HepG2 (cell line): ENCODE data around the gene TTLL6. TPM values are rescaled to one million over a fixed set of nuclear protein-coding genes. Genes with fewer than 3 reads are reported as not detected.
A peak's percentile ranks its signal among the peaks of the same experiment; 100 is the strongest.

Experiments
- ATRX ChIP-seq: sonication (generic); formaldehyde crosslinking; IDR thresholded peaks from 2 replicates; pipeline ENCODE4 v1.4.0; 2020; ENCODE audit warnings: missing genetic modification reagents, borderline replicate concordance
- CBFB ChIP-seq: sonication (generic); formaldehyde crosslinking; IDR thresholded peaks from 2 replicates; pipeline ENCODE4 v1.4.0; 2020; ENCODE audit warnings: missing genetic modification reagents
- CHCHD3 ChIP-seq: sonication (generic); formaldehyde crosslinking; IDR thresholded peaks from 2 replicates; pipeline ENCODE4 v1.8.0; 2022; ENCODE audit warnings: mild to moderate bottlenecking, missing genetic modification reagents, moderate library complexity
- HOXA9 ChIP-seq: sonication (generic); formaldehyde crosslinking; IDR thresholded peaks from 2 replicates; pipeline ENCODE4 v1.8.1; 2022; ENCODE audit warnings: missing genetic modification reagents, mild to moderate bottlenecking, moderate library complexity, borderline replicate concordance
- KLF6 ChIP-seq: IDR thresholded peaks from 2 replicates; pipeline ENCODE4 v1.8.0; 2016; ENCODE audit warnings: missing biosample characterization, missing genetic modification reagents
- MTF2 ChIP-seq: sonication (generic); formaldehyde crosslinking; IDR thresholded peaks from 2 replicates; pipeline ENCODE4 v1.5.0; 2020; ENCODE audit warnings: missing genetic modification reagents, borderline replicate concordance
- MXD4 ChIP-seq: IDR thresholded peaks from 2 replicates; pipeline ENCODE4 v1.6.1; 2016; ENCODE audit warnings: mild to moderate bottlenecking, missing biosample characterization, missing genetic modification reagents
- NKX3-1 ChIP-seq: sonication (generic); formaldehyde crosslinking; IDR thresholded peaks from 2 replicates; pipeline ENCODE4 v1.5.0; 2020; ENCODE audit warnings: missing genetic modification reagents
- SKI ChIP-seq: fragments of 450-650 bp; IDR thresholded peaks from one replicate; pipeline ENCODE4 v1.6.1; 2018; ENCODE audit warnings: mild to moderate bottlenecking; ENCODE audit not compliant: partially characterized antibody
- ZBTB7B ChIP-seq: sonication (generic); formaldehyde crosslinking; IDR thresholded peaks from 2 replicates; pipeline ENCODE4 v1.4.0; 2020; ENCODE audit warnings: missing genetic modification reagents
- ZFP1 ChIP-seq: IDR thresholded peaks from 2 replicates; pipeline ENCODE4 v1.6.1; 2016
- ZNF501 ChIP-seq: sonication (generic); formaldehyde crosslinking; IDR thresholded peaks from 2 replicates; pipeline ENCODE4 v1.5.1; 2020; ENCODE audit warnings: mild to moderate bottlenecking, moderate library complexity, missing genetic modification reagents
- ZNF607 ChIP-seq: sonication (generic); formaldehyde crosslinking; IDR thresholded peaks from 2 replicates; pipeline ENCODE4 v1.5.1; 2020; ENCODE audit warnings: missing genetic modification reagents, mild to moderate bottlenecking, borderline replicate concordance
- polyA plus RNA-seq, 8 experiments: library from polyadenylated mRNA; depleted of rRNA in 3 of 8; stranded (reverse) in 7 of 8; unstranded in 1 of 8; fragments of >200 nt; fragmentation: Illumina TruSeq in 4 of 8; extraction: Trizol in 4 of 8; gene quantifications; 2 replicates each; pipeline versions ENCODE4 v1.2.1 to v1.2.3, GENCODE V29; 2011 to 2016; ENCODE audit warnings: low read depth in 4 of 8, missing spikeins in 1 of 8, mixed read lengths in 1 of 8; ENCODE audit not compliant: insufficient read depth in 1 of 8
- total RNA-seq, 5 experiments: library from RNA; depleted of rRNA; stranded (reverse); fragments of >200 nt; fragmentation: Illumina TruSeq; extraction: Trizol; gene quantifications; 2 replicates each; pipeline ENCODE4 v1.2.3, GENCODE V29; 2016; ENCODE audit warnings: low read depth in 1 of 5
- TF ChIP-seq, protein P1 (sequence below): sonication (generic); formaldehyde crosslinking; IDR thresholded peaks from 2 replicates; pipeline ENCODE4 v1.5.1; 2020; ENCODE audit warnings: mild to moderate bottlenecking, missing genetic modification reagents, moderate library complexity
- TF ChIP-seq, protein P2 (sequence below): sonication (generic); formaldehyde crosslinking; IDR thresholded peaks from 2 replicates; pipeline ENCODE4 v1.4.0; 2020; ENCODE audit warnings: missing genetic modification reagents
- TF ChIP-seq, protein P3 (sequence below): sonication (generic); formaldehyde crosslinking; IDR thresholded peaks from 2 replicates; pipeline ENCODE4 v1.4.0; 2020; ENCODE audit warnings: missing genetic modification reagents

Gene TTLL6
- total and polyA plus RNA-seq, 2 of the 13 experiments (the other 11 are each of a cell fraction or from before 2014, with no cell fraction given): 0.04 to 0.08 TPM

DNA sequence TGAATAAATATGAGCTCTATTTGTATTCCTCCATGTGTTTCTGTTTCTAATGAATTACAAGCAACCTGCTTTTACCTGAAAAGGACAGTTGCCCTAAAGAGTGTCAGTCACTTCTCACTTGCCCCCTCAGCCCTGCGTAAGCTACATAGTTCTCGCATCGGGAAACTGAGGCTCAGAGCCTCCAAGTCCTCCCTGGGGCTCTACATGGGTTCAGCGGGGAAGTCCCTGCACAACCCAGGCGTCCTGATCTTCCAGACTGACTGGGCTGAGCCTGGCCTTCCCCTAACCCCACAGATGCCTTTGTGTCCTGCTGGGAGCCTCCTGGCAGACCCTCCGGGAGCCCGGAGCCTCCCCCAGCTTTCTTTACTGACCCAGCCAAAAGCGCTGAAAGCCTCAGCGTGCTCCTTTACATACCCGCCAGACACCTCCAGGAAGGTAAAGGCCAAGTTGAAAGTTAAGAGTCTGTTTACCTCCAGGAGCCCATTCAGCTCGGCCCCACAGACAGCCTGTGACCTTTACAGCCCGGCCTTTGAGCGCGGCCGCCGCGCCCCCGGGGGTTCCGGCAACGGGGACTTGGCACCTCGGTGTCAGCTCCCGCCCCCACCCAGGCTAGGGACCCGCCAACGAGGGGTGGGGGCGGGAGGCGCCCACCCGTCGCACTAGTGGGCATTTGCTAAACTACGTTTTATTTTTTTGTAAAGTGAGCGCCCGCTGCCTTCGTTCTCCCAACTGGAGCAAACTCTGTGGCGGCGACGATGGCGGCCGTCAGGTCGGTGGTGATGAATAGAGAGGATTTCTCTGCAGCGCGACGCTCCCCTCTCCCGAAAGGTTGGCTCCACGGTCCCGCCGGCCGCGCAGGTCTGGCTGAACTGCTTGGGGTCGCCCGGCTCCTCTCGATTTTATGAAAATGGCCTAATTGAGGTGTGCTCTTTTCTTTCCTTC lies 84.1 kb downstream of the TTLL6 start (continued):
- TF ChIP-seq MTF2 (CRISPR knock-in tag) (peak; percentile 72; the same call in 1 of the 2 replicates), SKI (peak; percentile 95), CBFB (CRISPR knock-in tag) (no peak), CHCHD3 (CRISPR knock-in tag) (no peak), NKX3-1 (no peak), ZNF607 (CRISPR knock-in tag) (0 out of 2 replicates have a peak, but pooled peaks have one; percentile 28), KLF6 (no peak), ZBTB7B (CRISPR knock-in tag) (0 out of 2 replicates have a peak, but pooled peaks have one; percentile 55), ZFP1 (CRISPR knock-in tag) (no peak), ZNF501 (CRISPR knock-in tag) (0 out of 2 replicates have a peak, but pooled peaks have one; percentile 50), HOXA9 (no peak), MXD4 (CRISPR knock-in tag) (no peak), ATRX (CRISPR knock-in tag) (no peak)
- TF ChIP-seq, protein P1, sequence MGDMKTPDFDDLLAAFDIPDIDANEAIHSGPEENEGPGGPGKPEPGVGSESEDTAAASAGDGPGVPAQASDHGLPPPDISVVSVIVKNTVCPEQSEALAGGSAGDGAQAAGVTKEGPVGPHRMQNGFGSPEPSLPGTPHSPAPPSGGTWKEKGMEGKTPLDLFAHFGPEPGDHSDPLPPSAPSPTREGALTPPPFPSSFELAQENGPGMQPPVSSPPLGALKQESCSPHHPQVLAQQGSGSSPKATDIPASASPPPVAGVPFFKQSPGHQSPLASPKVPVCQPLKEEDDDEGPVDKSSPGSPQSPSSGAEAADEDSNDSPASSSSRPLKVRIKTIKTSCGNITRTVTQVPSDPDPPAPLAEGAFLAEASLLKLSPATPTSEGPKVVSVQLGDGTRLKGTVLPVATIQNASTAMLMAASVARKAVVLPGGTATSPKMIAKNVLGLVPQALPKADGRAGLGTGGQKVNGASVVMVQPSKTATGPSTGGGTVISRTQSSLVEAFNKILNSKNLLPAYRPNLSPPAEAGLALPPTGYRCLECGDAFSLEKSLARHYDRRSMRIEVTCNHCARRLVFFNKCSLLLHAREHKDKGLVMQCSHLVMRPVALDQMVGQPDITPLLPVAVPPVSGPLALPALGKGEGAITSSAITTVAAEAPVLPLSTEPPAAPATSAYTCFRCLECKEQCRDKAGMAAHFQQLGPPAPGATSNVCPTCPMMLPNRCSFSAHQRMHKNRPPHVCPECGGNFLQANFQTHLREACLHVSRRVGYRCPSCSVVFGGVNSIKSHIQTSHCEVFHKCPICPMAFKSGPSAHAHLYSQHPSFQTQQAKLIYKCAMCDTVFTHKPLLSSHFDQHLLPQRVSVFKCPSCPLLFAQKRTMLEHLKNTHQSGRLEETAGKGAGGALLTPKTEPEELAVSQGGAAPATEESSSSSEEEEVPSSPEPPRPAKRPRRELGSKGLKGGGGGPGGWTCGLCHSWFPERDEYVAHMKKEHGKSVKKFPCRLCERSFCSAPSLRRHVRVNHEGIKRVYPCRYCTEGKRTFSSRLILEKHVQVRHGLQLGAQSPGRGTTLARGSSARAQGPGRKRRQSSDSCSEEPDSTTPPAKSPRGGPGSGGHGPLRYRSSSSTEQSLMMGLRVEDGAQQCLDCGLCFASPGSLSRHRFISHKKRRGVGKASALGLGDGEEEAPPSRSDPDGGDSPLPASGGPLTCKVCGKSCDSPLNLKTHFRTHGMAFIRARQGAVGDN (CRISPR knock-in tag): peak; percentile 43
- TF ChIP-seq, protein P2, sequence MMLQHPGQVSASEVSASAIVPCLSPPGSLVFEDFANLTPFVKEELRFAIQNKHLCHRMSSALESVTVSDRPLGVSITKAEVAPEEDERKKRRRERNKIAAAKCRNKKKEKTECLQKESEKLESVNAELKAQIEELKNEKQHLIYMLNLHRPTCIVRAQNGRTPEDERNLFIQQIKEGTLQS (CRISPR knock-in tag): no peak
- TF ChIP-seq, protein P3, sequence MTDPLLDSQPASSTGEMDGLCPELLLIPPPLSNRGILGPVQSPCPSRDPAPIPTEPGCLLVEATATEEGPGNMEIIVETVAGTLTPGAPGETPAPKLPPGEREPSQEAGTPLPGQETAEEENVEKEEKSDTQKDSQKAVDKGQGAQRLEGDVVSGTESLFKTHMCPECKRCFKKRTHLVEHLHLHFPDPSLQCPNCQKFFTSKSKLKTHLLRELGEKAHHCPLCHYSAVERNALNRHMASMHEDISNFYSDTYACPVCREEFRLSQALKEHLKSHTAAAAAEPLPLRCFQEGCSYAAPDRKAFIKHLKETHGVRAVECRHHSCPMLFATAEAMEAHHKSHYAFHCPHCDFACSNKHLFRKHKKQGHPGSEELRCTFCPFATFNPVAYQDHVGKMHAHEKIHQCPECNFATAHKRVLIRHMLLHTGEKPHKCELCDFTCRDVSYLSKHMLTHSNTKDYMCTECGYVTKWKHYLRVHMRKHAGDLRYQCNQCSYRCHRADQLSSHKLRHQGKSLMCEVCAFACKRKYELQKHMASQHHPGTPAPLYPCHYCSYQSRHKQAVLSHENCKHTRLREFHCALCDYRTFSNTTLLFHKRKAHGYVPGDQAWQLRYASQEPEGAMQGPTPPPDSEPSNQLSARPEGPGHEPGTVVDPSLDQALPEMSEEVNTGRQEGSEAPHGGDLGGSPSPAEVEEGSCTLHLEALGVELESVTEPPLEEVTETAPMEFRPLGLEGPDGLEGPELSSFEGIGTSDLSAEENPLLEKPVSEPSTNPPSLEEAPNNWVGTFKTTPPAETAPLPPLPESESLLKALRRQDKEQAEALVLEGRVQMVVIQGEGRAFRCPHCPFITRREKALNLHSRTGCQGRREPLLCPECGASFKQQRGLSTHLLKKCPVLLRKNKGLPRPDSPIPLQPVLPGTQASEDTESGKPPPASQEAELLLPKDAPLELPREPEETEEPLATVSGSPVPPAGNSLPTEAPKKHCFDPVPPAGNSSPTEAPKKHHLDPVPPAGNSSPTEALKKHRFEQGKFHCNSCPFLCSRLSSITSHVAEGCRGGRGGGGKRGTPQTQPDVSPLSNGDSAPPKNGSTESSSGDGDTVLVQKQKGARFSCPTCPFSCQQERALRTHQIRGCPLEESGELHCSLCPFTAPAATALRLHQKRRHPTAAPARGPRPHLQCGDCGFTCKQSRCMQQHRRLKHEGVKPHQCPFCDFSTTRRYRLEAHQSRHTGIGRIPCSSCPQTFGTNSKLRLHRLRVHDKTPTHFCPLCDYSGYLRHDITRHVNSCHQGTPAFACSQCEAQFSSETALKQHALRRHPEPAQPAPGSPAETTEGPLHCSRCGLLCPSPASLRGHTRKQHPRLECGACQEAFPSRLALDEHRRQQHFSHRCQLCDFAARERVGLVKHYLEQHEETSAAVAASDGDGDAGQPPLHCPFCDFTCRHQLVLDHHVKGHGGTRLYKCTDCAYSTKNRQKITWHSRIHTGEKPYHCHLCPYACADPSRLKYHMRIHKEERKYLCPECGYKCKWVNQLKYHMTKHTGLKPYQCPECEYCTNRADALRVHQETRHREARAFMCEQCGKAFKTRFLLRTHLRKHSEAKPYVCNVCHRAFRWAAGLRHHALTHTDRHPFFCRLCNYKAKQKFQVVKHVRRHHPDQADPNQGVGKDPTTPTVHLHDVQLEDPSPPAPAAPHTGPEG (CRISPR knock-in tag): no peak
